ENCODE measurements around the gene PLA2G6. TPM values are rescaled to one million over a fixed set of nuclear protein-coding genes. Genes with fewer than 3 reads are reported as not detected.
A peak's percentile ranks its signal among the peaks of the same experiment; 100 is the strongest.

The PLA2G6 gene
- total and polyA plus RNA-seq, 2 of the 13 experiments (the other 11 are each of a cell fraction or from before 2014, with no cell fraction given): 4.8 to 11.5 TPM

DNA sequence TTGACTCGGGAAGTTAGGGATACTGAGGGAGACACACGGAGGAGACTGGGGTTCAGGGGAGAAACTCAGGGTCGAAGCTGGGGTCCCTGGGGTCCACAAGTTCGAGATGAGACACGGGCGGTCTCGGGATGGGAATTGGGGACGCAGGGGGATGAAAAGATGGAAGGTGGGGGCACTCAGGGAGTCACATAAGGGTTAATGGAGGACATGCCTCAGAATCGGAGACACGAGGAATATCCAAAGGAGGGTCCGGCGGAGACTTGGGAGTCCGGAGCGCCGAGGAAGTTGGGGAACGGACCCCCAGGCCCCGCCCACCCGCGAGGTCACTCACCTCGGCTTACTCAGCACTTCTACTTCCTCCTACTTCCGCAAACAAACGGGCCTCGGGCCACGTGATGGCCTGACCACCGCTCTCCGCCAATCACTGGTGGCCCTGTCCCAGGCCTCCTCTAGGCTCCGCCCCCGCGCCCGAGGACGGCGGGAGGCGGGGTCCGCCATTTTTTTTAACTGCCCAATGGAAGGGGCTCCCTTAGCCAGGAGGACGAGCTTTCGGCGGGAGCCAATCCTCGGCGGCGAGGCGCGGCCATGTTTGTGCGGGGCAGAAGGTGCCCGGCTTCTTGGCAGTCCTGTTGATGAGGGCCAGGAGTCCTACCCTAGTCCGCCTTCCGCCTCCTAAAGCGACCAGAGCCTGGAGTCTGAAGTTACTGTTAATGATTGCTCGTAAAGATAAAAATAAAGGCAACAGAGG is at the start of gene PLA2G6 (continued):
- TF ChIP-seq, protein P1, sequence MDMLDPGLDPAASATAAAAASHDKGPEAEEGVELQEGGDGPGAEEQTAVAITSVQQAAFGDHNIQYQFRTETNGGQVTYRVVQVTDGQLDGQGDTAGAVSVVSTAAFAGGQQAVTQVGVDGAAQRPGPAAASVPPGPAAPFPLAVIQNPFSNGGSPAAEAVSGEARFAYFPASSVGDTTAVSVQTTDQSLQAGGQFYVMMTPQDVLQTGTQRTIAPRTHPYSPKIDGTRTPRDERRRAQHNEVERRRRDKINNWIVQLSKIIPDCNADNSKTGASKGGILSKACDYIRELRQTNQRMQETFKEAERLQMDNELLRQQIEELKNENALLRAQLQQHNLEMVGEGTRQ (IDR thresholded peaks at IDR 0.05; ENCODE audit: low read depth, low read length): peak; percentile 94
- TF ChIP-seq, protein P1 (CRISPR knock-in tag; IDR thresholded peaks at IDR 0.05; ENCODE audit: borderline replicate concordance): peak; percentile 97
- TF ChIP-seq HNRNPLL (IDR thresholded peaks at IDR 0.05; ENCODE audit: low read depth, low read length, poor library complexity, severe bottlenecking) (peak; percentile 76), ZNF547 (CRISPR knock-in tag; IDR thresholded peaks at IDR 0.05) (no peak), ZNF230 (CRISPR knock-in tag; IDR thresholded peaks at IDR 0.05) (no peak), ZNF225 (CRISPR knock-in tag; IDR thresholded peaks at IDR 0.05) (no peak), MED8 (CRISPR knock-in tag; IDR thresholded peaks at IDR 0.05; ENCODE audit: insufficient replicate concordance) (no peak), MIER3 (CRISPR knock-in tag; IDR thresholded peaks at IDR 0.05; ENCODE audit: borderline replicate concordance) (no peak; the same call in 1 of the 2 replicates), HMG20B (CRISPR knock-in tag; conservative IDR thresholded peaks at IDR 0.05) (no peak), KDM4B (CRISPR knock-in tag; IDR thresholded peaks at IDR 0.05) (no peak), NFE2L1 (CRISPR knock-in tag; IDR thresholded peaks at IDR 0.05; ENCODE audit: borderline replicate concordance) (peak; percentile 94; the same call in 1 of the 2 replicates), ZNF501 (CRISPR knock-in tag; IDR thresholded peaks at IDR 0.05) (0 out of 2 replicates have a peak, but pooled peaks have one; percentile 45), EP300 (IDR thresholded peaks at IDR 0.05; ENCODE audit: low read depth in 2 of 2, low read length in 2 of 2) (peak in 1 of 2 experiments; percentile 38; a peak in 1 of 4 replicates), EP300 (CRISPR knock-in tag; IDR thresholded peaks at IDR 0.05; ENCODE audit: borderline replicate concordance) (no peak), ZFP82 (CRISPR knock-in tag; IDR thresholded peaks at IDR 0.05; ENCODE audit: borderline replicate concordance) (no peak; the same call in 1 of the 2 replicates), ZMAT3 (CRISPR knock-in tag; conservative IDR thresholded peaks at IDR 0.05) (0 out of 2 replicates have a peak, but pooled peaks have one; percentile 26), ZNF44 (CRISPR knock-in tag; IDR thresholded peaks at IDR 0.05) (no peak), ARNTL (CRISPR knock-in tag; IDR thresholded peaks at IDR 0.05) (no peak), CAMTA2 (CRISPR knock-in tag; IDR thresholded peaks at IDR 0.05; ENCODE audit: borderline replicate concordance) (no peak)
- TF ChIP-seq, protein P2, sequence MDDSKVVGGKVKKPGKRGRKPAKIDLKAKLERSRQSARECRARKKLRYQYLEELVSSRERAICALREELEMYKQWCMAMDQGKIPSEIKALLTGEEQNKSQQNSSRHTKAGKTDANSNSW (CRISPR knock-in tag; IDR thresholded peaks at IDR 0.05; ENCODE audit: borderline replicate concordance): no peak
- TF ChIP-seq, protein P3, sequence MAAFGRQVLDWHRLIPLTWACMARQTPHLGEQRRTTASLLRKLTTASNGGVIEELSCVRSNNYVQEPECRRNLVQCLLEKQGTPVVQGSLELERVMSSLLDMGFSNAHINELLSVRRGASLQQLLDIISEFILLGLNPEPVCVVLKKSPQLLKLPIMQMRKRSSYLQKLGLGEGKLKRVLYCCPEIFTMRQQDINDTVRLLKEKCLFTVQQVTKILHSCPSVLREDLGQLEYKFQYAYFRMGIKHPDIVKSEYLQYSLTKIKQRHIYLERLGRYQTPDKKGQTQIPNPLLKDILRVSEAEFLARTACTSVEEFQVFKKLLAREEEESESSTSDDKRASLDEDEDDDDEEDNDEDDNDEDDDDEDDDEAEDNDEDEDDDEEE (CRISPR knock-in tag; IDR thresholded peaks at IDR 0.05): no peak; the same call in 1 of the 2 replicates
- TF ChIP-seq, protein P4, sequence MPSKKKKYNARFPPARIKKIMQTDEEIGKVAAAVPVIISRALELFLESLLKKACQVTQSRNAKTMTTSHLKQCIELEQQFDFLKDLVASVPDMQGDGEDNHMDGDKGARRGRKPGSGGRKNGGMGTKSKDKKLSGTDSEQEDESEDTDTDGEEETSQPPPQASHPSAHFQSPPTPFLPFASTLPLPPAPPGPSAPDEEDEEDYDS (CRISPR knock-in tag; IDR thresholded peaks at IDR 0.05): peak; percentile 64
- TF ChIP-seq, protein P5, sequence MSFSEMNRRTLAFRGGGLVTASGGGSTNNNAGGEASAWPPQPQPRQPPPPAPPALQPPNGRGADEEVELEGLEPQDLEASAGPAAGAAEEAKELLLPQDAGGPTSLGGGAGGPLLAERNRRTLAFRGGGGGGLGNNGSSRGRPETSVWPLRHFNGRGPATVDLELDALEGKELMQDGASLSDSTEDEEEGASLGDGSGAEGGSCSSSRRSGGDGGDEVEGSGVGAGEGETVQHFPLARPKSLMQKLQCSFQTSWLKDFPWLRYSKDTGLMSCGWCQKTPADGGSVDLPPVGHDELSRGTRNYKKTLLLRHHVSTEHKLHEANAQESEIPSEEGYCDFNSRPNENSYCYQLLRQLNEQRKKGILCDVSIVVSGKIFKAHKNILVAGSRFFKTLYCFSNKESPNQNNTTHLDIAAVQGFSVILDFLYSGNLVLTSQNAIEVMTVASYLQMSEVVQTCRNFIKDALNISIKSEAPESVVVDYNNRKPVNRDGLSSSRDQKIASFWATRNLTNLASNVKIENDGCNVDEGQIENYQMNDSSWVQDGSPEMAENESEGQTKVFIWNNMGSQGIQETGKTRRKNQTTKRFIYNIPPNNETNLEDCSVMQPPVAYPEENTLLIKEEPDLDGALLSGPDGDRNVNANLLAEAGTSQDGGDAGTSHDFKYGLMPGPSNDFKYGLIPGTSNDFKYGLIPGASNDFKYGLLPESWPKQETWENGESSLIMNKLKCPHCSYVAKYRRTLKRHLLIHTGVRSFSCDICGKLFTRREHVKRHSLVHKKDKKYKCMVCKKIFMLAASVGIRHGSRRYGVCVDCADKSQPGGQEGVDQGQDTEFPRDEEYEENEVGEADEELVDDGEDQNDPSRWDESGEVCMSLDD (CRISPR knock-in tag; IDR thresholded peaks at IDR 0.05; ENCODE audit: borderline replicate concordance): peak; percentile 66; the same call in 1 of the 2 replicates
